Umbilical cord (tissue), 2 donors: ENCODE measurements around the gene DCTD. TPM values are rescaled to one million over a fixed set of nuclear protein-coding genes. Genes with fewer than 3 reads are reported as not detected.
"Not testable (repeated sequence)": the region's sequence is repeated elsewhere in the genome, so short reads cannot be mapped to it uniquely, and the experiment has no call there.

Experiments used
- DNase-seq: peaks from one replicate; pipeline ENCODE4 v3.0.0-alpha.2; 2015; ENCODE audit warnings: low spot score
- total RNA-seq: library from RNA; depleted of rRNA; stranded (reverse); fragments of >200 nt; gene quantifications from one replicate; pipeline ENCODE4 v1.2.3, GENCODE V29; 2014; ENCODE audit warnings: low replicate concordance; ENCODE audit not compliant: insufficient read depth

DCTD gene
- total RNA-seq, 1 donor from 2014 or later: 37.3 TPM

GRCh38 chr4:182921608-182922007 is 4.4 kb upstream of the DCTD start:
- DNase-seq: no peak

DNA sequence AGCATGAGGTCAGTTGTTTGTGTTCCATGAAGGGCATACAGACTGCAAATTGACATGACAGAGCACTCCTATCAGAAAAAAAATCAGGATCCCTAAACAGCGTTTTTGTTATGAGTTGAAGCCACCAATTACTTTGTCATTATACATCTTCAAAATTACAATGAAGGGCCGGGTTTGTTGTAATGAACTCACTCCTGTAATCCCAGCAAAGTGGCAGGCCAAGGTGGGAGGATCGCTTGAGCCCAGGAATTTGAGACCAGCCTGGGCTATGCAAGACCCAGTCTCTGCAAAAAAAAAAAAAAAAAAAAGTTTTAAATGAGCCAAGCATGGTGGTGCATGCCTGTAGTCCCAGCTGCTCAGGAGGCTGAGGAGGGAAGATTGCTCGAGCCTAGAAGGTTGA is 3.5 kb upstream of the DCTD start:
- DNase-seq: no peak

- no peak for DNase-seq
These were observed 1.7 kb upstream of the DCTD start for GRCh38 chr4:182918791-182919302.

DNA sequence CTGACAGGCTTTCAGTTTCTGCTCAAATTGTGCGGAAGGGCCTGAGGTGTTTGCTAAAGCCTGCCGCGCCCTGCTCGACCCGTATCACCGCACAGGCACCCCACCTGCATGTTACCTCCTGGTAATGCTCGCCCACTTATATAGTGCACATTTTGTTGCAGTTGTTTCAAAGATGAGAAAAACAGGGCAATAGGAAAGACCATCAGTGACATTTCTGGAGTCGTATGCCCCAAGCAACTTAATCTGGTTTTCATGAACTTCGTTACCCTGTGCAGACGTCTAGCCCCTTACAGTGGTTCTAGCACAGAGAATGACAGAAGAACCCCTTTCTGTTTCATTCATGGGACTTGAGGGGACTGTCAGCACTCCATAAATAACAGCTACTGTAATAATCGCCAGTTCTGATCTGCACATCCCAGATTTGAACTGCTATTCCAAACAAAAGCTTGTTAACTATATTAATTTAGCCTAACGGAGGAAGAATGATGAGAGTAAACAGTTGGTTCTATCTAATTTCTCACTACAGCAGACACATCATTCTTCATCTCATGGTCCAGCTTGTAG is 940 bp upstream of the DCTD start:
- DNase-seq: no peak

- DNase-seq: peak; percentile 70
These were observed 554 bp downstream of the DCTD start for GRCh38 chr4:182916483-182917181.

- no peak for DNase-seq
These were observed 2.8 kb downstream of the DCTD start for GRCh38 chr4:182914357-182914756.

DNA sequence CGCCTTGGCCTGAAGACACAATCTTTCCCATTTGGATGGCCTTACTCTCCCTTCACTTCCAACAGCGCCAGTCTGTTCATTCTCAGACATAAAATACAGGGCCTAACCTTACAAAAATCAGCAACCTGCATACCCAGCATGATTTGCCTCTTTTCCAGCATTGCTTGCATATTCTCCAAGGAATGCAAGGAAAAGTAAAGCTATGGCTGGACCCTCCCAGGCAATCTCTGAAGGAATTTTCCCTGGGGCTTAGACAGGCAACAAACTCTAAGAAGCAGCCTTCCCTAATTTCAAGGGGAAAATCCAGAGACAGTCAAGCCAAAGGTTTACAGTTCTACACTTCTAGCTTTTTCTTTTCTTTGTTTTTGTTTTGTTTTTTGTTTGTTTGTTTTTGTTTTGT is 3.6 kb downstream of the DCTD start:
- no peak for DNase-seq

DNA sequence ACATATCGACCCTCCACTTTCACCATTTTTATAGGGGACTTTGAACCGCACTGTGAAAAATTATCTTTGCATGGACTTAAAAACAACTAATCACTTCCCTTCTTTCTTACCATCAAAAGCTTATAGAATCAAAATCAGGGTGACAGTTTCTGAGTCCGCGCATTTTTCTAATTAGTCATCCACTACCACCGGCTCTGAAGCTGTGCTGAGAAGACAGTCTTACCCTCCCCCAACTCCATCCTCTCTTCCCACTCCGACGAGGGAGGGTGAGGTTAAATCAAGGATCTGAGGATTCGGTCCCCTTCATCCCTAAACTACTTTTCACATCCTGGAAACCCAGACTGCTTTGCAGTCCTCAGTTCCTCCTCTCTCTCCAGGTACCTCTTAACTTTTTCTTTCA is 4.2 kb downstream of the DCTD start:
- no peak for DNase-seq

GRCh38 chr4:182908124-182908523 is 9.1 kb downstream of the DCTD start:
- no peak for DNase-seq

DNA sequence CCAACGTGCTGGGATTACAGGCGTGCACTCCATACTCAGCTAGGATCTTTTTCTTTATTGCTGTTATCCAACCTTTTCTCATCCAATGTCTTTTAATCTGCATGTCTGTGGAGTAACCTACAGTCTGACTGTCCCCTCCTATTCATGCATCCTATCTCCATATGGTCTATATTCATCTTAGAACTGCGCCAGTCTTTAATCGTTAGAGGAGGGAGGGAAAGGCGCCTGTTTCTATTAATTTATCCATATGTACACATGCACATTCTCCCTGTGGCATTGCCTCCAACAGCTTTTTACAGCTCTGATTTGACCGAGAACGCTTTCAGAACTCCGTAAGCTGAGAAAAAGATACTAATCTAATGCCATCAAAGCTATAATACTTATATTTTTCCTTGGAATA is 9.8 kb downstream of the DCTD start:
- DNase-seq: no peak

DNA sequence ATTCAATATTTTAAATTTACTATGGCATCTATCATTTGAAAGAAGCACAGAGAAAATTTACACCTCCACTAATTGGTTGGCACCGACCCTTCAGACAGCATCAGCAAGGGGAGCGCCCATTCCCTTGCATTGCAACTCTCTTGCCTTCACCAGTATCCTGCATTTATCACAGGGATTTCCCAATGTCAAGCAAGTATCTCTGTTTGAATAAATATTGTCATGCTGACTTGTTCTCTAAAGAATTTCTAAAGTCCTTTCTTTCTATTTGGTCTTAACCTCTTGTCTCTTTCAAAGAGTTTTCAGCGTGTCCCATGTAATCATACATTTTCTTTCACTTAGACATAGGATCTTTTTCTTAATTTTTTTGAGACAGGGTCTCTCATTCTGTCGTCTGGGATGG is 10.4 kb downstream of the DCTD start:
- no peak for DNase-seq

DNA sequence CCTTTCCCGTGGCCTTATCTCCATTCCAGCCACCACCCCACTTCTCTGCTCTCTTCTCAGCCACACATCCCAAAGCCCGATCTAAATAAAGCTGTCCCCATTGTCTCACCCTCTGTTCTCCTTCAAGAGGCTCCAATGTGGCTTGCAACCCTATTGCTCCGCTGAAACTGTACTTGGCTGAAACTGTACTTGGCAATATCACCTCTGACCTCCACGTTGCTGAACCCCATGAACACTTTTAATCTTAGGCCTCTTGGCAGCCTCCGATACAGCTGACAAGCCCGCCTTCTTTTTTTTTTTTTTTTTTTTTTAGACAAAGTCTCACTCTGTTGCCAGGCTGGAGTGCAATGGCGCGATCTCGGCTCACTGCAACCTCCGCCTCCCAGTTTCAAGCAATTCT is 12.1 kb downstream of the DCTD start:
- DNase-seq: no peak

GRCh38 chr4:182904211-182904761 is 12.9 kb downstream of the DCTD start:
- DNase-seq: no peak

DNA sequence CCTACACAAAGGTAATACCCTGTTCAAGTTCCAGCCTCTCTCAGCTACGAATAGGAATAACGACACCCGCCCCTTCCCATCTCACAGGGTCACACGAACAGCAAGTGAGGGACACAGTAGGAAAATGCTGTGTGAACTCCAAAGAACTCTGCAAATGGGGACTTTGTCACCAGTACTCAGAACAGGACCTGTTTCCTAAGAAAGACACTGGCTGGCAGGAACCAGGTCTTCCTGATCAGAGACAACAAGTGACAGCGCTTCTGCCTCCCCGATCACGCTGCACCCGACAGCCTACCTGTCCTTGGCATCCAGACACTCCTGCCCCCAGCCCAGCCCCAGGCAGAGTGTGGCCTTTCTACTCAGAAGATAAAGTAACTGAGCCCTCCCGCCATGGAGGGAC is 14.2 kb downstream of the DCTD start:
- no peak for DNase-seq

DNA sequence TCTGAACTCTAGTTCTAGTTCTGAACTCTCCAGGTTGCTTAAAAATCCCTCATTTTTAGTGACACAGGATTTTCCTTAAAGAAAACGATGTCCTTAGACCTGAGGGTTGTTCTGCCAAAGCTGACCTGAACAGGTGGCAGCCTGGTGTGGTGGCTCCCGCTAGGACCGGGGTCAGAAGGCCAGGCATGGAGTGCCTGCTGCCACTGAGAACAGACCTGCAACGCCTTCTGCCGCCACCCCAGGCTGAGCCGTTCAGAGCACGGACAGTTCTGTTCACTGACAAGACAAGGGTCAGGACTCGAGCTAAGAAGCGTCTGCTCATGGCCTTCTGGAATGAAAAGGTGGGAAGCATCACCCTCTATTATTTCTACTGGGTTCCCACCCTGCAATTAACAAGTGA is 15.8 kb downstream of the DCTD start:
- no peak for DNase-seq

- not testable (repeated sequence) for DNase-seq
These were observed 17.2 kb downstream of the DCTD start for GRCh38 chr4:182900021-182900420.

DNA sequence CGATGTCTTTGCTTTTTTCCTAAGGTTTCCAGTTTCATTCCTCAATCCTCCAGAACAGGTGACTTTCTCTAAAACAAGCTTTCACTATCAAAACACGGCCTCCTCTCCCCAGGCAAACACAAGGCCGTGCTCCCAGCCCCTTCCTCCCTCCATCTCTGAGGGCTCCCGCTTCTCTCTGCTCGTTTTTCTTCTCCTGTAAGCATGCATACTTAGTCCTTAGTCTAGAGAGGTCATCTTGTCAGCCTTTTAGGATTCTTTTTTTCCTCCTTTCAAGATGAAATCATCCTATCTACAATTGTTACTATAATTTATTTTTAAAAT is 18.7 kb downstream of the DCTD start:
- DNase-seq: no peak

GRCh38 chr4:182897601-182898478 is 19.3 kb downstream of the DCTD start:
- no peak for DNase-seq

GRCh38 chr4:182896421-182896820 is 20.8 kb downstream of the DCTD start:
- no peak for DNase-seq

DNA sequence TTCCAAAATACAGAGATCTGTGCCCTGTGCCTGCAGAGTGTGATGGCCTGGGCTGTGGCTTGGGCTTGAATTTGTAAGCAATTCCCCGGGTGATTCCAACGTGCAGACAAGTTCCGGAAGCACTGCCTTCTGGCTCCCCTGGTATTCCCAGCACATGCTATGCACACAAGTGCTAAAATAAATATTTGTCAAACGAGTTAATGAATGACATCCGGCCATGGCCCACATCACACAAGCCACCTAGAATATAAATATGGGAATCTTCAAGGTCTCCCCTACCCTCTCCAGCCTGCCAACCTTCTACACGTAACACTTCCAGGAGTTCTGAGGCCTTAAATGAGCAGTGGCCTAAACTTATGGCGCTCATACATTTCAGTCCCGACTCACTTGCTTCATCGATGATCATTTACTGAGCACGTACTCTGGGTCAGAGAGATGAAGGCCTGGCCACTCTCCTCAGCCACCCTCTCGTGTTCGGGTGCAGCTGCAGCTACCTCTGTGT is 21.3 kb downstream of the DCTD start:
- DNase-seq: no peak

- no peak for DNase-seq
These were observed 22.4 kb downstream of the DCTD start for GRCh38 chr4:182894681-182895275.
